AG04450 (cell line): ENCODE measurements around the gene PPP2R5C. TPM values are rescaled to one million over a fixed set of nuclear protein-coding genes. Genes with fewer than 3 reads are reported as not detected.

Source experiments
- CTCF ChIA-PET: fragments of 300-600, 350-600 bp; formaldehyde crosslinking; extraction: SDS; loops from one replicate; lab custom pipeline; 2022; ENCODE audit warnings: antibody characterized with exemption, inconsistent platforms; lab: Charles Lee
- POLR2A ChIA-PET: fragments of 350-600 bp; formaldehyde crosslinking; extraction: SDS; loops from one replicate; lab custom pipeline; 2021; ENCODE audit warnings: antibody characterized with exemption, inconsistent platforms; lab: Yijun Ruan, JAX
- DNase-seq: peaks from one replicate; pipeline ENCODE4 v3.0.0-alpha.2; 2011; ENCODE audit warnings: low read depth, low spot score
- H3K27ac ChIP-seq: one replicate; pipeline ENCODE4 v1.5.1; 2012; ENCODE audit warnings: low read depth, low read length, control low read depth
- H3K27me3 ChIP-seq: one replicate; pipeline ENCODE4 v1.6.0; 2012; ENCODE audit warnings: low read length; ENCODE audit not compliant: control insufficient read depth, insufficient read depth
- H3K4me3 ChIP-seq: 2 replicates; pipeline ENCODE4 v1.5.1; 2011; ENCODE audit warnings: mild to moderate bottlenecking, low read depth, low read length, control low read depth
- H3K9me3 ChIP-seq: 2 replicates; pipeline ENCODE4 v1.5.1; 2012; ENCODE audit warnings: low read length; ENCODE audit not compliant: control insufficient read depth, insufficient read depth
- CTCF ChIP-seq: IDR thresholded peaks from 2 replicates; pipeline ENCODE4 v1.5.1; 2011; ENCODE audit warnings: low read depth, low read length, control low read depth, inconsistent platforms
- polyA plus RNA-seq: library from polyadenylated mRNA; depleted of rRNA; stranded (reverse); fragments of >200 nt; gene quantifications from 2 replicates; pipeline ENCODE4 v1.2.3, GENCODE V29; 2011

Gene PPP2R5C
- polyA plus RNA-seq, 1 experiment = 140 TPM

GRCh38 chr14:101878211-101878821, 116.8 kb downstream of the PPP2R5C start:
- POLR2A ChIA-PET = no interaction called here

GRCh38 chr14:101878822-101879528, 117.5 kb downstream of the PPP2R5C start:
- no peak for TF ChIP-seq CTCF
- H3K27me3 ChIP-seq = no peaks in the 10 kb centered on the region
- no peak for DNase-seq
- ChIA-PET CTCF (no interaction called here), POLR2A (no interaction called here)
- no peaks in the 10 kb centered on the region; the same call in 1 of the 2 replicates for H3K9me3 ChIP-seq
- H3K4me3 ChIP-seq = no peak overlapping the region
- H3K27ac ChIP-seq = no peak overlapping the region

More at GRCh38 chr14:101878211-101878821, 116.8 kb downstream of the PPP2R5C start:
- CTCF ChIA-PET = no interaction called here
- Histone ChIP-seq H3K9me3 (no peaks in the 10 kb centered on the region; the same call in 1 of the 2 replicates), H3K27me3 (no peaks in the 10 kb centered on the region), H3K4me3 (no peak overlapping the region), H3K27ac (no peak overlapping the region)
- no peak for TF ChIP-seq CTCF
- DNase-seq = no peak

GRCh38 chr14:101879529-101880336, 118.2 kb downstream of the PPP2R5C start:
- no peak overlapping the region for H3K27ac ChIP-seq
- CTCF ChIA-PET = no interaction called here
- POLR2A ChIA-PET = no interaction called here
- H3K27me3 ChIP-seq = no peaks in the 10 kb centered on the region
- no peak overlapping the region for H3K4me3 ChIP-seq
- DNase-seq = no peak
- no peaks in the 10 kb centered on the region; the same call in 1 of the 2 replicates for H3K9me3 ChIP-seq
- TF ChIP-seq CTCF = no peak

- CTCF ChIA-PET = no interaction called here
- no peaks in the 10 kb centered on the region; the same call in 1 of the 2 replicates for H3K9me3 ChIP-seq
Observed at GRCh38 chr14:101881426-101881825, 119.9 kb downstream of the PPP2R5C start.

More at GRCh38 chr14:101881426-101881825, 119.9 kb downstream of the PPP2R5C start:
- Histone ChIP-seq H3K27ac (no peak overlapping the region), H3K27me3 (no peaks in the 10 kb centered on the region), H3K4me3 (no peak overlapping the region)
- no peak for TF ChIP-seq CTCF
- POLR2A ChIA-PET = no interaction called here
- no peak for DNase-seq
